ENCODE measurements around the gene S100B. TPM values are rescaled to one million over a fixed set of nuclear protein-coding genes. Genes with fewer than 3 reads are reported as not detected.

S100B gene
- total RNA-seq = 100 to 1,000 TPM; 143 to 298 (median 168) TPM

DNA sequence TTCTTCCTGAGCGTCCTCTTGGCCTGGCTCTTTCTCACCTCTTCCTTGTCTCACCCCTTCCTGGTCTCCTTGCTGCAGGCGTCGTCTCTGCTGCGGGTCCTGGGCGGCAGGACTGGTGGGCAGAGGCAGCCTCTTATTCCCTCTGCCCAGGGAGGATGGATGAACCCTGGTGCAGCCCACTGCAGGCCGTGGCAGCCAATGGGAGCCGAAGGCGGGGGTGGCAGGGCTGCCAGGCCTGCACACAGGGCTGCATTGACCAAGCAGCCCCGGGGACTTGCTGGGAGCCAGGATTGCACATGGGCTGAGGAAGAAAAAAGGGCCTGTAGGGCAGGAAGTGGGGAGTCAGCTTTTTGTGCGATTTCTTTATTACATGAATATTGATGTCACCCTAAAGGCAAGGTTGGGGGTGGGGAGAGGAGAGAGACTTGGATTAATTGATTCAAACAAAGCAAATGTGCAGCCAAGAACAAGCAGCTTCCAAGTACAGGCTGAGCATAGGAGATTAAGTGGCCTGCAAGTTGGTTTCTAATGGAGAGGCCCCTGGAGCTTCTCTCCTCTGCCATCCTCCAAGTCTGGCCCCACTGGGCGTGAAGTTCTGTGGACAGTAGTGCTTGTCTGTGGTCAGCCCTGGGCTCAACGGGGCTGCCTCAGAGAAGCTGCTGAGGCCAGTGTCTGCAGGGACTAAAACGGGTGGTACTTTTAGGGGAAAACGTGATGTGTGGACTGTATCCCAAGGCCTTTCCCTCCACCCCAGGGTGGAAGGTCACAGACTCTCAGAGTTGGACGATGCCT lies at the start of gene S100B:
TSS of gene S100B (minus strand) at position 108 of the 792 bp plus-strand sequence. CDS start 2,667 bp downstream, outside the sequence.
- TF ChIP-seq, protein P1, sequence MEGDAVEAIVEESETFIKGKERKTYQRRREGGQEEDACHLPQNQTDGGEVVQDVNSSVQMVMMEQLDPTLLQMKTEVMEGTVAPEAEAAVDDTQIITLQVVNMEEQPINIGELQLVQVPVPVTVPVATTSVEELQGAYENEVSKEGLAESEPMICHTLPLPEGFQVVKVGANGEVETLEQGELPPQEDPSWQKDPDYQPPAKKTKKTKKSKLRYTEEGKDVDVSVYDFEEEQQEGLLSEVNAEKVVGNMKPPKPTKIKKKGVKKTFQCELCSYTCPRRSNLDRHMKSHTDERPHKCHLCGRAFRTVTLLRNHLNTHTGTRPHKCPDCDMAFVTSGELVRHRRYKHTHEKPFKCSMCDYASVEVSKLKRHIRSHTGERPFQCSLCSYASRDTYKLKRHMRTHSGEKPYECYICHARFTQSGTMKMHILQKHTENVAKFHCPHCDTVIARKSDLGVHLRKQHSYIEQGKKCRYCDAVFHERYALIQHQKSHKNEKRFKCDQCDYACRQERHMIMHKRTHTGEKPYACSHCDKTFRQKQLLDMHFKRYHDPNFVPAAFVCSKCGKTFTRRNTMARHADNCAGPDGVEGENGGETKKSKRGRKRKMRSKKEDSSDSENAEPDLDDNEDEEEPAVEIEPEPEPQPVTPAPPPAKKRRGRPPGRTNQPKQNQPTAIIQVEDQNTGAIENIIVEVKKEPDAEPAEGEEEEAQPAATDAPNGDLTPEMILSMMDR (IDR thresholded peaks at IDR 0.05; ENCODE audit: low read depth) = no peak

DNA sequence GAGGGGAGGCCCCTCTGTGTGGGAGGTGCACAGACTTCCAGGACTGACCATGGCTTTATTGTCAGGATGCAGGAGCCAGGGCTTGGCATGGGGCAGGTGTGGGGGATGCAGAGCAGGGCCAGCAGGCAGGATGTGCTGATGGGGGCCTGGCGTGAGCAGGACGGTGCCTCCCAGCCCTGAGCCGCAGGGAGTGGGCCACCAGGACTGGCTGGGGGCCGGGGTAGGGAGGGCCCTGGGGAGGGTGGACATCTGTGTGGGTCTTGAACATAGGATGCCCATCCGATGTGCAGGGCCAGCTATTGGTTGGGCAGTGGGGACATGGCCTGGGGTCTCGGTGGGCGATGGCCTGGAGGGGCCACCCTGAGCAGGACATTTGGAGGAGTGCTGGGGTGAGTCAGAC lies 46.2 kb upstream of the S100B start:
- TF ChIP-seq, protein P1 (IDR thresholded peaks at IDR 0.05; ENCODE audit: low read depth) = no peak

DNA sequence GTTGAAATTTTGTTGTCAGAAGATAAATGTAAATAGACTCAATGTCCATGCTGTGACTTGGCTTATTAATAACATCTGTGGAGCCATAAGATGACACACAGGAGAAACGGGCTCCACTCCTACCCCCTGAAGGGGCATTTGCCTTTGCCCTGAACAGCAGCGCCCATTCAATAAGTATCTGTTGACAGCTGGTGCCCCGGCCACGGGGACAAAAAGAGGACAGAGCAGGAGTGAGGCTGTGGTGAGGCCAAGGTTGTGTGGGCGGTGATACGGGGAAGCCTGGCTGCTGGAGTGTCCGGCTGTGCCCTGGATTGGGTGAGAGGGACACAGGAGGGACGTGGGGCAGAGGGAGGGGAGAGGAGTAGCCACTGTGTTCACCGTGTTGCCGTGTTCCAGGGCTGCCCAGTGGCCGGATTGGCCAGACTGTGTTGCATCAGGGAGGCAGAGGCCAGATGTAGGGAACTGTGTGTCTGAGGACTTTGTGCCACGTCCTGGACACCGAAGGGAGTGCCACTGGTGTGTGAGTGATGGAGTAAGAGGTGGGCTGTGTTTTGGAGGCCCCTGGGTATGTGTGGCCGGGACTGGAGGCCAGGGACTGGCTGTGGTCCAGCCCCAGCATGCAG lies 45.7 kb upstream of the S100B start:
- TF ChIP-seq, protein P1 (IDR thresholded peaks at IDR 0.05; ENCODE audit: low read depth) = no peak

DNA sequence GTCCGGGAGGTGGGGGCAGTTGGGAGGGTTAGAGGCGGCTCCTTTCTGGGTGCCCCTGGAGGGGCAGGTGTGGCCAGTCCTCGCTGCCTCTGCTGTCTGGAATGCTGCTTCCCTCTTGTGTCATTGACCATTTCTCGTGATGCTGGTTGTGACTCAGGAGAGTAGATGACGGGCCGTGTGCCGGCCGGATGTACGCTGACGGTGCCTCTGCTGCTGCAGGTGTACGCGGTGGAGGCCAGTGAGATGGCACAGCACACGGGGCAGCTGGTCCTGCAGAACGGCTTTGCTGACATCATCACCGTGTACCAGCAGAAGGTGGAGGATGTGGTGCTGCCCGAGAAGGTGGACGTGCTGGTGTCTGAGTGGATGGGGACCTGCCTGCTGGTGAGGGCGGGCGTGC lies 44.5 kb upstream of the S100B start:
- TF ChIP-seq, protein P1 (IDR thresholded peaks at IDR 0.05; ENCODE audit: low read depth) = no peak

DNA sequence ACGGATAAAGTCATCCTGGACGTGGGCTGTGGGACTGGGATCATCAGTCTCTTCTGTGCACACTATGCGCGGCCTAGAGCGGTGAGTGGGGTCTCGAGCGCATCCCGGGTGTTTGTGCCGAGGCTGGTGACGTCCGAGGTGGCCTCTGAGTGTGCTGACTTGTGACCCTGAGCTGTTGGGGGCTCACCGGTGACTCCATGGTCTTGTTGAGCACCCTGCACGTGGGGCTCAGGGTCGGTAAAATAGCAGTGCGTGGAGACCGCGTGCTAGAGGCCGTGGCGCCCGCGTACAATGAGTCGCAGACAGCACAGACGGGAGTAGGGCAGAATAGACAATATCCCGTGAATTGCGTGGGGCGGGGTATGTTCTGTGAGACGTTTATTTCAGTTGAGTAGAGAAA lies 43.7 kb upstream of the S100B start:
- TF ChIP-seq, protein P1 (IDR thresholded peaks at IDR 0.05; ENCODE audit: low read depth) = no peak

DNA sequence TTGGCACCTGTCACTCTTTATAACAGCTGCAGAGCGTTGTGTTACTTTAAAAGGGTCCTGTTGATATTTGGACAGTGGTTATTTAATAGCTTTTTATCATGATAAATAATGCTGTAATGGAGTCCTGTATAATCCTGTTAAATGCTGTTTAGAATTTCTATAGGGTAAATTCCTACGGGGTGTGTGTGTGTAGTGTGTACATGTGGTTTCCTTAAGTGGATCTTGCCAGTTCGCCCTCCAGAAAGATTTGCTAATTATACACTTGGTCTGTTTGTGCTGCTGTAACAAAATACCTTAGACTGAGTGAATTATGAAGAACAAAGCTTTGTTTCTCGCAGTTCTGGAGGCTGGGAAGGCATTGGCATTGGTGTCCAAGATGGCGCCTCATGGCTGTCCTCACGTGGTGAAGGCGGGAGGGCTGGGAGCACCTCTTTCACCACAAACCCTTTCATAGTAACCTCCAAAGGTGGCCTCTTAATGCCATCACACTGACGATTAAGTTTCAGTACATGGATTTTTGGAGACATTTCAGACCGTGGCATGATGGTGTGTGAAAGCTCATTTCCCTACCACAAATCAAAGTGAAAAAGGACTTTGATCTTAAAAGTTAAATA lies 41.8 kb upstream of the S100B start:
- TF ChIP-seq, protein P1 (IDR thresholded peaks at IDR 0.05; ENCODE audit: low read depth) = no peak

DNA sequence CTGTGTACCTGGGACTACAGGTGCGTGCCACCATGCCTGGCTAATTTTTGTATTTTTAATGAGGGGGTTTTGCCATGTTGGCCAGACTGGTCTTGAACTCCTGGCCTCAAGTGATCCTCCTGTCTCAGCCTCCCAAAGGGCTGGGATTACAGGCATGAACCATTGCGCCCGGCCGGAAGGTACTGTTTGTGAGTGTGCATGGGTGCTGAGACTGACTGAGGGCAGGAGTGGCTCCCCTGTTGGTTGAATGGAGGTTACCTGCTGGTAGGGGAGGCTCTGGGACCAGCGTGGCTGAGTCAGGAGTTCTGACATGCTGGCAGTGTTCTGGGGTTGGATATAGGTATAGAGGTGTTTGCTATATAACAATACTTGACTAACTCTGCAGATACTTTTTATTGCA lies 41.0 kb upstream of the S100B start:
- TF ChIP-seq, protein P1 (IDR thresholded peaks at IDR 0.05; ENCODE audit: low read depth) = no peak

Measured in subcutaneous adipose tissue (tissue), 4 donors.